Heart right ventricle (tissue), 16 donors: Measurements from ENCODE around the gene NCAPD3. TPM values are rescaled to one million over a fixed set of nuclear protein-coding genes. Genes with fewer than 3 reads are reported as not detected.

Experiments used
- ATAC-seq, 8 donors: fragments of 200-7000 bp; cut with Tn5 transposase; one replicate each; pipeline ENCODE4 v1.9.1; 2020; ENCODE audit warnings: mild to moderate bottlenecking in 8 of 8, moderate library complexity in 8 of 8, moderate number of reproducible peaks in 1 of 8
- DNase-seq, 2 donors: peaks; one replicate each; pipeline ENCODE4 v3.0.0-alpha.2; 2020
- H3K27ac ChIP-seq, 10 donors: fragments of 200-600 bp; sonication (generic) in 2 of 10; one replicate each; pipeline versions ENCODE4 v1.5.0 to v1.8.0; 2020 to 2022; ENCODE audit warnings: mild to moderate bottlenecking in 3 of 10
- H3K27me3 ChIP-seq, 7 donors: fragments of 200-600 bp; one replicate each; pipeline ENCODE4 v1.8.0; 2021 to 2022; ENCODE audit warnings: mild to moderate bottlenecking in 2 of 7
- H3K36me3 ChIP-seq, 9 donors: fragments of 200-600 bp; sonication (generic) in 1 of 9; one replicate each; pipeline versions ENCODE4 v1.5.0 to v1.8.0; 2020 to 2022; ENCODE audit warnings: mild to moderate bottlenecking in 2 of 9
- H3K4me1 ChIP-seq, 9 donors: fragments of 200-600 bp; sonication (generic) in 1 of 9; one replicate each; pipeline versions ENCODE4 v1.5.0 to v1.8.0; 2020 to 2022; ENCODE audit warnings: mild to moderate bottlenecking in 4 of 9
- H3K4me3 ChIP-seq, 10 donors: fragments of 200-600 bp; sonication (generic) in 2 of 10; one replicate each; pipeline versions ENCODE4 v1.5.0 to v1.8.0; 2020 to 2022; ENCODE audit warnings: mild to moderate bottlenecking in 7 of 10, moderate library complexity in 2 of 10
- H3K9me3 ChIP-seq, 11 donors: fragments of 200-600 bp in 10 of 11; sonication (generic) in 2 of 11; one replicate each; pipeline versions ENCODE4 v1.5.0 to v1.8.0; 2013 to 2022; ENCODE audit warnings: mild to moderate bottlenecking in 2 of 11, control low read depth in 1 of 11, moderate library complexity in 1 of 11
- CTCF ChIP-seq, 9 donors: fragments of 200-600 bp; sonication (generic) in 2 of 9; IDR thresholded peaks; one replicate each; pipeline versions ENCODE4 v1.5.0 to v1.8.0; 2021 to 2022; ENCODE audit warnings: antibody characterized with exemption in 9 of 9, mild to moderate bottlenecking in 5 of 9, moderate library complexity in 1 of 9
- WGBS, 2 donors: extraction: QIAGEN DNeasy Blood & Tissue Kit; methylation state at CpG; one replicate each; pipeline ENCODE4 v1.1.7; 2013; ENCODE audit warnings: inconsistent platforms in 1 of 2; 5-methylcytosine and 5-hydroxymethylcytosine counted together
- intact Hi-C, 10 donors: fragments of 100-400 bp; cut with DNase I; formaldehyde crosslinking; loops; one replicate each; pipeline versions ENCODE4 v1.11.1 to v1.14.2; 2022
- polyA plus RNA-seq, 2 donors: library from polyadenylated mRNA; stranded (reverse); fragments of 200-250 nt; gene quantifications; one replicate each; pipeline ENCODE4 v1.2.3, GENCODE V29; 2013
- total RNA-seq, 10 donors: library from RNA; stranded (reverse); fragmentation: NEBNext Ultra II Directional in 3 of 10; extraction: Animal tissue kit (Norgen Biotek cat#: 25700) in 3 of 10; gene quantifications; one replicate each; pipeline versions ENCODE4 v1.2.1 to v1.2.4, GENCODE V29; 2021 to 2023
- donor health status: Arrhythmogenic right ventricular cardiomyopathy.
- donor health status: ischemic (EF 13 %, LVEDD 7.1; RV severe dilation, severe dysfunction).
- donor health status: healthy with polysubstance abuse.
- donor health status: DM: no; HTN: yes; CAD: no.
- donor health status: DM: no; HTN: no; CAD: no.
- donor health status: ischemic (EF 25% LVEDD 6.9; RV normal size, moderate dysfunction).
- donor health status: ischemic (EF 25% LVEDD 5.7; RV mildly dilated, moderate dysfunction).
- donor health status: healthy.
- donor health status: DM: yes; HTN: yes; CAD: no.
- donor health status: Ischemic cardiomyopathy.
- donor health status: ischemic (EF 35%, LVEDD 5.7; RV mildly dilated, moderate dysfunction).
- donor health status: nonischemic (EF 11% LVEDD 7.7; RV severe dilation, severe dysfunction).
- donor health status: DM: yes; HTN: yes; CAD: no.
- donor health status: PGD.
- donor health status: ischemic (EF 29% LVEDD 5.4; RV normal size, mild dysfunction).
- donor health status: nonischemic (EF 23%, LVEDD 6.1; RV moderate dilation, normal function).

NCAPD3 gene
- total and polyA plus RNA-seq, 12 donors, result 4.2 to 16.7 (median 11.0) TPM

- Histone ChIP-seq H3K36me3 (peaks cover 0 to 82% (median 17%) of the 10 kb centered on the region in 9 donors), H3K27ac (no peak overlapping the region), H3K27me3 (no peaks in the 10 kb centered on the region), H3K9me3 (no peaks in the 10 kb centered on the region), H3K4me3 (no peak overlapping the region), H3K4me1 (peaks cover 0 to 6% (median 0%) of the 10 kb centered on the region in 9 donors)
- ATAC-seq (no peak), DNase-seq (no peak)
- 93 to 94% methylated on average over 8 of the region's 8 CpGs for WGBS, 2 donors
- intact Hi-C loops, result loop anchor here in 3 of 10 donors (5.0 to 10.0 kb wide), 2 partner anchors 218 to 221 kb away; no protein-coding TSS in a partner anchor
- no peak for TF ChIP-seq CTCF (IDR thresholded peaks at IDR 0.05)
Observed at GRCh38 chr11:134145715-134146114, 78.1 kb downstream of the NCAPD3 start.

- intact Hi-C loops, result loop anchor here in 7 of 10 donors (5.0 to 10.0 kb wide), 3 partner anchors 92 to 220 kb away; no protein-coding TSS in a partner anchor
- no peak for TF ChIP-seq CTCF (IDR thresholded peaks at IDR 0.05)
- H3K36me3 ChIP-seq, result peaks cover 0 to 79% (median 10%) of the 10 kb centered on the region in 9 donors
- no peak overlapping the region for H3K4me3 ChIP-seq
- 91 to 92% methylated on average over 5 of the region's 5 CpGs for WGBS, 2 donors
- no peaks in the 10 kb centered on the region for H3K27me3 ChIP-seq
- DNase-seq (no peak), ATAC-seq (no peak)
- peaks cover 0 to 9% (median 4%) of the 10 kb centered on the region in 9 donors for H3K4me1 ChIP-seq
- H3K27ac ChIP-seq, result no peak overlapping the region
- no peaks in the 10 kb centered on the region for H3K9me3 ChIP-seq
Observed at GRCh38 chr11:134144744-134145143, 79.0 kb downstream of the NCAPD3 start.

GRCh38 chr11:134143801-134144200 lies 80.0 kb downstream of the NCAPD3 start:
- H3K36me3 ChIP-seq, result peaks cover 0 to 70% (median 6%) of the 10 kb centered on the region in 9 donors
- intact Hi-C loops, result loop anchor here in 7 of 10 donors (5.0 to 10.0 kb wide), 3 partner anchors 92 to 219 kb away; no protein-coding TSS in a partner anchor

GRCh38 chr11:134142536-134142935 lies 81.2 kb downstream of the NCAPD3 start:
- ATAC-seq (no peak), DNase-seq (no peak)
- Histone ChIP-seq H3K27me3 (no peaks in the 10 kb centered on the region), H3K4me1 (peaks cover 0 to 18% (median 11%) of the 10 kb centered on the region in 9 donors), H3K4me3 (no peak overlapping the region), H3K27ac (no peak overlapping the region), H3K36me3 (peaks cover 0 to 60% (median 0%) of the 10 kb centered on the region in 9 donors), H3K9me3 (no peaks in the 10 kb centered on the region)
- WGBS, 2 donors, result 89 to 95% methylated on average over 6 of the region's 6 CpGs
- intact Hi-C loops, result loop anchor here in 7 of 10 donors (5.0 to 10.0 kb wide), 3 partner anchors 90 to 218 kb away; no protein-coding TSS in a partner anchor
- TF ChIP-seq CTCF (IDR thresholded peaks at IDR 0.05), result no peak

More at GRCh38 chr11:134143801-134144200, 80.0 kb downstream of the NCAPD3 start:
- Histone ChIP-seq H3K9me3 (no peaks in the 10 kb centered on the region), H3K27ac (no peak overlapping the region), H3K27me3 (no peaks in the 10 kb centered on the region), H3K4me1 (peaks cover 0 to 17% (median 11%) of the 10 kb centered on the region in 9 donors), H3K4me3 (no peak overlapping the region)
- ATAC-seq, result no peak
- no peak for DNase-seq
- 56 to 72% methylated on average over 3 of the region's 3 CpGs for WGBS, 2 donors
- no peak for TF ChIP-seq CTCF (IDR thresholded peaks at IDR 0.05)
